CD4-positive, alpha-beta memory T cell (primary cell): ENCODE measurements around the gene PNP. TPM values are rescaled to one million over a fixed set of nuclear protein-coding genes. Genes with fewer than 3 reads are reported as not detected.

Experiments
- CTCF ChIA-PET: fragments of 350-600 bp; sonication (Branson Sonifier 250); formaldehyde crosslinking; loops from one replicate; lab custom pipeline; 2021; ENCODE audit warnings: inconsistent platforms; ENCODE audit not compliant: partially characterized antibody; lab: Charles Lee
- POLR2A ChIA-PET: fragments of 350-600 bp; sonication (Branson Sonifier 250); formaldehyde crosslinking; loops from one replicate; lab custom pipeline; 2021; ENCODE audit not compliant: partially characterized antibody; lab: Charles Lee
- DNase-seq, 5 donors: peaks; one replicate each; pipeline versions ENCODE4 v3.0.0 to v3.0.0-alpha.2; 2020 to 2022; ENCODE audit warnings: mixed read lengths in 1 of 5
- H3K27ac ChIP-seq: one replicate; pipeline ENCODE4 v1.7.0; 2013; ENCODE audit warnings: low read depth, low read length
- H3K27me3 ChIP-seq: 2 replicates; pipeline ENCODE4 v1.7.0; 2013; ENCODE audit warnings: mild to moderate bottlenecking, low read length, moderate library complexity; ENCODE audit not compliant: insufficient read depth
- H3K36me3 ChIP-seq: 2 replicates; pipeline ENCODE4 v1.7.0; 2013; ENCODE audit warnings: mild to moderate bottlenecking, low read length, moderate library complexity; ENCODE audit not compliant: insufficient read depth
- H3K4me1 ChIP-seq: 2 replicates; pipeline ENCODE4 v1.7.0; 2013; ENCODE audit warnings: mild to moderate bottlenecking, low read length, moderate library complexity; ENCODE audit not compliant: insufficient read depth
- H3K4me3 ChIP-seq, 2 donors: one replicate each; pipeline ENCODE4 v1.7.0; 2013; ENCODE audit warnings: low read length in 2 of 2, mild to moderate bottlenecking in 1 of 2
- H3K9me3 ChIP-seq, 2 donors: one replicate each; pipeline ENCODE4 v1.7.0; 2013; ENCODE audit warnings: low read length in 2 of 2, control low read depth in 1 of 2; ENCODE audit not compliant: control insufficient read depth in 1 of 2
- H3K27ac Mint-ChIP-seq, 7 donors: one replicate each; pipeline ENCODE4 v1.8.0; 2020 to 2021; ENCODE audit warnings: mixed read lengths in 7 of 7, mild to moderate bottlenecking in 6 of 7, inconsistent platforms in 3 of 7, moderate library complexity in 3 of 7
- H3K27me3 Mint-ChIP-seq, 2 donors: one replicate each; pipeline ENCODE4 v1.8.0; 2020 to 2021; ENCODE audit warnings: mixed read lengths in 2 of 2
- H3K36me3 Mint-ChIP-seq, 2 donors: one replicate each; pipeline ENCODE4 v1.8.0; 2020 to 2021; ENCODE audit warnings: mixed read lengths in 2 of 2, inconsistent platforms in 1 of 2, mild to moderate bottlenecking in 1 of 2
- H3K4me1 Mint-ChIP-seq, 4 donors: one replicate each; pipeline ENCODE4 v1.8.0; 2020 to 2021; ENCODE audit warnings: mixed read lengths in 4 of 4, mild to moderate bottlenecking in 1 of 4
- H3K4me3 Mint-ChIP-seq, 8 donors: one replicate each; pipeline ENCODE4 v1.8.0; 2020 to 2021; ENCODE audit warnings: mixed read lengths in 8 of 8, mild to moderate bottlenecking in 7 of 8, moderate library complexity in 6 of 8, inconsistent platforms in 3 of 8
- H3K9me3 Mint-ChIP-seq, 8 donors: one replicate each; pipeline ENCODE4 v1.8.0; 2020 to 2021; ENCODE audit warnings: mixed read lengths in 8 of 8, mild to moderate bottlenecking in 5 of 8, inconsistent platforms in 3 of 8, moderate library complexity in 1 of 8
- intact Hi-C: fragments of 100-400 bp; cut with micrococcal nuclease; formaldehyde crosslinking; loops from one replicate; pipeline ENCODE4 v1.15.1; 2023
- polyA plus RNA-seq, 2 donors: library from polyadenylated mRNA; unstranded; fragments of 300-500 nt; fragmentation: Illumina TruSeq; gene quantifications; one replicate each; pipeline ENCODE4 v1.2.3, GENCODE V29; 2021
- total RNA-seq, 2 experiments: library from RNA; stranded (reverse); gene quantifications; one replicate each; pipeline ENCODE4 v1.2.3, GENCODE V29; 2021

PNP gene
- total and polyA plus RNA-seq, 4 experiments from 2014 or later: 53.8 to 108 (median 103) TPM

- CTCF ChIA-PET: interaction anchor here (1.0 to 2.8 kb wide), 8 partner anchors 8 to 160 kb away, joined by 3 to 14 read pairs (median 6); partner anchors contain the start of genes APEX1, OSGEP and PNP
Observed at GRCh38 chr14:20487396-20487725, 18.2 kb downstream of the PNP start.

GRCh38 chr14:20489093-20489994 lies 20.1 kb downstream of the PNP start:
- H3K4me1 ChIP-seq: peaks cover 75% of the 10 kb centered on the region
- intact Hi-C loops: loop anchor here (1.0 kb wide), 1 partner anchor 12 kb away; no protein-coding TSS in a partner anchor

More at GRCh38 chr14:20487396-20487725, 18.2 kb downstream of the PNP start:
- Mint-ChIP-seq H3K4me3 (peak overlapping the region in 7 of 8 donors; percentile 68 to 76 (median 72)), H3K27ac (peak overlapping the region; percentile 4 to 88 (median 73)), H3K4me1 (peaks cover 65 to 96% (median 78%) of the 10 kb centered on the region in 4 donors), H3K9me3 (peaks cover 0 to 2% (median 0%) of the 10 kb centered on the region in 8 donors), H3K36me3 (no peaks in the 10 kb centered on the region), H3K27me3 (no peaks in the 10 kb centered on the region)
- Histone ChIP-seq H3K9me3 (no peaks in the 10 kb centered on the region), H3K27ac (no peak overlapping the region), H3K4me1 (peaks cover 78% of the 10 kb centered on the region), H3K36me3 (no peaks in the 10 kb centered on the region), H3K27me3 (no peaks in the 10 kb centered on the region), H3K4me3 (peak overlapping the region in 1 of 2 donors; percentile 31)
- POLR2A ChIA-PET: interaction anchor here (0.6 to 5.5 kb wide), 12 partner anchors 9 to 196 kb away, joined by 3 to 74 read pairs (median 7); partner anchors contain the start of genes APEX1, OSGEP, PIP4P1 and PNP
- no peak for DNase-seq
- intact Hi-C loops: loop anchor here (2.0 kb wide), 1 partner anchor 19 kb away; the partner anchor contains the start of gene PNP

GRCh38 chr14:20490563-20490962 lies 21.4 kb downstream of the PNP start:
- Mint-ChIP-seq H3K4me3 (peak overlapping the region in 7 of 8 donors; percentile 36 to 89 (median 85)), H3K36me3 (no peaks in the 10 kb centered on the region)
- DNase-seq: no peak

More at GRCh38 chr14:20489093-20489994, 20.1 kb downstream of the PNP start:
- H3K9me3 Mint-ChIP-seq: peaks cover 0 to 2% (median 0%) of the 10 kb centered on the region in 8 donors
- no peaks in the 10 kb centered on the region for H3K27me3 ChIP-seq
- H3K27ac Mint-ChIP-seq: peak overlapping the region; percentile 33 to 95 (median 86)
- ChIA-PET POLR2A (interaction anchor here (0.9 to 5.5 kb wide), 8 partner anchors 10 to 156 kb away, joined by 3 to 74 read pairs (median 16); partner anchors contain the start of genes APEX1, CCNB1IP1, OSGEP and PIP4P1), CTCF (interaction anchor here (1.4 to 1.5 kb wide), 3 partner anchors 18 to 76 kb away, joined by 4 to 6 read pairs (median 4); no protein-coding TSS in a partner anchor)
- H3K4me3 ChIP-seq: peak overlapping the region in 1 of 2 donors; percentile 1
- no peaks in the 10 kb centered on the region for H3K36me3 ChIP-seq
- H3K27ac ChIP-seq: no peak overlapping the region
- H3K4me3 Mint-ChIP-seq: peak overlapping the region; percentile 60 to 87 (median 84)
- peak in 4 of 5 donors; percentile 15 to 38 (median 21) for DNase-seq
- H3K36me3 Mint-ChIP-seq: no peaks in the 10 kb centered on the region
- no peaks in the 10 kb centered on the region for H3K9me3 ChIP-seq
- no peaks in the 10 kb centered on the region for H3K27me3 Mint-ChIP-seq
- peaks cover 59 to 88% (median 70%) of the 10 kb centered on the region in 4 donors for H3K4me1 Mint-ChIP-seq

GRCh38 chr14:20492486-20492885 lies 23.3 kb downstream of the PNP start:
- H3K27ac ChIP-seq: no peak overlapping the region
- DNase-seq: no peak
- ChIA-PET CTCF (interaction anchor here (2.1 kb wide), 1 partner anchor 77 kb away, joined by 8 read pairs; no protein-coding TSS in a partner anchor), POLR2A (interaction anchor here (1.0 to 1.1 kb wide), 3 partner anchors 11 to 37 kb away, joined by 3 to 4 read pairs (median 4); no protein-coding TSS in a partner anchor)
- Mint-ChIP-seq H3K4me3 (no peak overlapping the region), H3K27ac (peak overlapping the region in 2 of 7 donors; percentile 40 to 60), H3K27me3 (no peaks in the 10 kb centered on the region), H3K36me3 (no peaks in the 10 kb centered on the region), H3K4me1 (peaks cover 43 to 75% (median 62%) of the 10 kb centered on the region in 4 donors), H3K9me3 (no peaks in the 10 kb centered on the region)
- no peaks in the 10 kb centered on the region for H3K27me3 ChIP-seq
- no peak overlapping the region for H3K4me3 ChIP-seq
- peaks cover 63% of the 10 kb centered on the region for H3K4me1 ChIP-seq
- H3K9me3 ChIP-seq: no peaks in the 10 kb centered on the region
- H3K36me3 ChIP-seq: no peaks in the 10 kb centered on the region
- intact Hi-C loops: no loop called here

More at GRCh38 chr14:20490563-20490962, 21.4 kb downstream of the PNP start:
- Histone ChIP-seq H3K4me3 (no peak overlapping the region), H3K27ac (peak overlapping the region; percentile 5), H3K36me3 (no peaks in the 10 kb centered on the region), H3K9me3 (no peaks in the 10 kb centered on the region), H3K27me3 (no peaks in the 10 kb centered on the region), H3K4me1 (peaks cover 77% of the 10 kb centered on the region)
- Mint-ChIP-seq H3K27ac (peak overlapping the region; percentile 33 to 97 (median 89)), H3K9me3 (no peaks in the 10 kb centered on the region), H3K27me3 (no peaks in the 10 kb centered on the region), H3K4me1 (peaks cover 54 to 87% (median 71%) of the 10 kb centered on the region in 4 donors)
- ChIA-PET CTCF (interaction anchor here (1.0 kb wide), 2 partner anchors 9 to 73 kb away, joined by 3 read pairs; no protein-coding TSS in a partner anchor), POLR2A (interaction anchor here (1.1 to 5.5 kb wide), 6 partner anchors 15 to 157 kb away, joined by 3 to 74 read pairs (median 11); partner anchors contain the start of genes APEX1, CCNB1IP1, OSGEP and PIP4P1)
- intact Hi-C loops: no loop called here

GRCh38 chr14:20493634-20494033 lies 24.4 kb downstream of the PNP start:
- H3K4me1 ChIP-seq: peaks cover 51% of the 10 kb centered on the region
- Mint-ChIP-seq H3K4me1 (peaks cover 34 to 63% (median 52%) of the 10 kb centered on the region in 4 donors), H3K36me3 (no peaks in the 10 kb centered on the region), H3K27me3 (no peaks in the 10 kb centered on the region), H3K9me3 (no peaks in the 10 kb centered on the region), H3K27ac (peak overlapping the region in 5 of 7 donors; percentile 12 to 92 (median 50)), H3K4me3 (peak overlapping the region in 1 of 8 donors; percentile 23)
- POLR2A ChIA-PET: interaction anchor here (0.9 to 1.2 kb wide), 4 partner anchors 12 to 39 kb away, joined by 3 to 4 read pairs (median 3); partner anchors contain the start of gene APEX1
- intact Hi-C loops: no loop called here
- DNase-seq: no peak
- CTCF ChIA-PET: interaction anchor here (0.7 to 2.1 kb wide), 4 partner anchors 10 to 79 kb away, joined by 3 to 8 read pairs (median 4); no protein-coding TSS in a partner anchor
- no peaks in the 10 kb centered on the region for H3K36me3 ChIP-seq
- H3K27me3 ChIP-seq: no peaks in the 10 kb centered on the region
- H3K27ac ChIP-seq: no peak overlapping the region
- no peak overlapping the region for H3K4me3 ChIP-seq
- H3K9me3 ChIP-seq: no peaks in the 10 kb centered on the region

GRCh38 chr14:20494935-20495766 lies 25.9 kb downstream of the PNP start:
- Mint-ChIP-seq H3K27me3 (no peaks in the 10 kb centered on the region), H3K4me1 (peaks cover 21 to 48% (median 39%) of the 10 kb centered on the region in 4 donors), H3K27ac (peak overlapping the region in 2 of 7 donors; percentile 13 to 36), H3K9me3 (no peaks in the 10 kb centered on the region), H3K36me3 (no peaks in the 10 kb centered on the region), H3K4me3 (no peak overlapping the region)
- Histone ChIP-seq H3K27ac (no peak overlapping the region), H3K27me3 (no peaks in the 10 kb centered on the region), H3K36me3 (no peaks in the 10 kb centered on the region), H3K4me1 (peaks cover 36% of the 10 kb centered on the region), H3K4me3 (no peak overlapping the region), H3K9me3 (no peaks in the 10 kb centered on the region)
- ChIA-PET POLR2A (interaction anchor here (1.3 kb wide), 1 partner anchor 25 kb away, joined by 4 read pairs; no protein-coding TSS in a partner anchor), CTCF (no interaction called here)
- DNase-seq: no peak
- intact Hi-C loops: no loop called here
